Measurements from ENCODE around the gene ITGA7. TPM values are rescaled to one million over a fixed set of nuclear protein-coding genes. Genes with fewer than 3 reads are reported as not detected.

ITGA7 gene
- total RNA-seq, 4 donors from 2014 or later: 118 to 192 (median 146) TPM

DNA sequence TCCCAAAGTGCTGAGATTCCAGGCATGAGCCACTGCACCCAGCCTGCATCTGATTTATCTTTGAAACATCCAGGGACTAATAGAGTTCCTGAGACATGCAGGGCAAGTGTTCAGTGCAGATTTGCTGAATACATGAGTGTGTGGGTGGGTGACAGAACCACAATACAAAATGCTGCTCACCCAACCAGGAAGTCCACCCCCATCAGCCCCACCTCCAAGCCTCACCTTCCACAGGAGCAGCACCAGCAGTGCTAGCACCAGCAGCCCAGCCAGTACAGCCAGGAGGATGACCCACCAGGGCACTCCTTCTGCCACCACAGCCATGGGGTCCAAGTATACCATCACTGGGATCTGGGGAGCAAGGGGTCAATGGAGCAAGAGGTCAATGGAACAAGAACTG lies 20.0 kb downstream of the ITGA7 start:
- Histone ChIP-seq H3K27ac (no peak overlapping the region), H3K36me3 (peaks cover 0 to 62% (median 0%) of the 10 kb centered on the region in 3 donors), H3K9me3 (no peaks in the 10 kb centered on the region), H3K4me3 (no peak overlapping the region), H3K4me1 (no peaks in the 10 kb centered on the region), H3K27me3 (no peaks in the 10 kb centered on the region)
- DNase-seq (ENCODE audit: low spot score in 2 of 2): no peak
- TF ChIP-seq POLR2A (IDR thresholded peaks at IDR 0.05): no peak
- no peak for TF ChIP-seq EP300 (IDR thresholded peaks at IDR 0.05)
- TF ChIP-seq, protein P1, sequence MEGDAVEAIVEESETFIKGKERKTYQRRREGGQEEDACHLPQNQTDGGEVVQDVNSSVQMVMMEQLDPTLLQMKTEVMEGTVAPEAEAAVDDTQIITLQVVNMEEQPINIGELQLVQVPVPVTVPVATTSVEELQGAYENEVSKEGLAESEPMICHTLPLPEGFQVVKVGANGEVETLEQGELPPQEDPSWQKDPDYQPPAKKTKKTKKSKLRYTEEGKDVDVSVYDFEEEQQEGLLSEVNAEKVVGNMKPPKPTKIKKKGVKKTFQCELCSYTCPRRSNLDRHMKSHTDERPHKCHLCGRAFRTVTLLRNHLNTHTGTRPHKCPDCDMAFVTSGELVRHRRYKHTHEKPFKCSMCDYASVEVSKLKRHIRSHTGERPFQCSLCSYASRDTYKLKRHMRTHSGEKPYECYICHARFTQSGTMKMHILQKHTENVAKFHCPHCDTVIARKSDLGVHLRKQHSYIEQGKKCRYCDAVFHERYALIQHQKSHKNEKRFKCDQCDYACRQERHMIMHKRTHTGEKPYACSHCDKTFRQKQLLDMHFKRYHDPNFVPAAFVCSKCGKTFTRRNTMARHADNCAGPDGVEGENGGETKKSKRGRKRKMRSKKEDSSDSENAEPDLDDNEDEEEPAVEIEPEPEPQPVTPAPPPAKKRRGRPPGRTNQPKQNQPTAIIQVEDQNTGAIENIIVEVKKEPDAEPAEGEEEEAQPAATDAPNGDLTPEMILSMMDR (IDR thresholded peaks at IDR 0.05): no peak

DNA sequence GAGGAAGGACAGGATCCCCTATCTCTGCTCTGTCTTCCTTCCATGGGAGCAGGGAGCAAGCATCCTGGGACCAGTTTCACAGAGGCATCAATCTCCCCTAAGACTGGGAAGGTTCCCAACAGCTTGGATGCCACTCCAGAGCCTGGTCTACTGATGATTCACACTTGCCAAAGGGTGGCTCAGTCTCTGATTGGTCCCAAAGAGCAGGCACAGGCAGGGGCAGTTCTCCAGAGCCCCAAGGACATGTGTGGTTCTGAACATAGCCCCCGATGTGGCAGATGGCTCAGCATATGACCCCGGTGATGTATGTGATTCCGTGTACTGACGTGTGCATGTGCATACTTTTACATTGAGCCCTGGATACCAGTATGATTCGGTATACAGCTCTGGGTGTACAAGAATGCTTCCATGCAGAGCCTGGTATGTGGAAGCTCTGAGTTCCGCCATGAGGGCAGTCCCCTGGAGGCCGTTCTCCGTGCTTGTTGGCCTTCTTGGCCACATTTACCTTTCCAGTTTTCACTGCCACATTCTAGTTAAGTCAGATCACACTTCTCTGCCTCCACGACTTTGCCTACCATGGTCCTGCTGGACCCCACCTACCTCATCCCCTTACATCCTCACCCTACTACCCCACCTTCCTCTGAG lies 21.2 kb downstream of the ITGA7 start:
- TF ChIP-seq POLR2A (IDR thresholded peaks at IDR 0.05): no peak
- TF ChIP-seq, protein P1 (IDR thresholded peaks at IDR 0.05): no peak
- TF ChIP-seq EP300 (IDR thresholded peaks at IDR 0.05): no peak
- 84 to 89% methylated on average over 9 of the region's 9 CpGs for WGBS, 2 donors
- Histone ChIP-seq H3K27me3 (no peaks in the 10 kb centered on the region), H3K4me3 (no peak overlapping the region), H3K27ac (no peak overlapping the region), H3K9me3 (no peaks in the 10 kb centered on the region), H3K36me3 (peaks cover 0 to 49% (median 0%) of the 10 kb centered on the region in 3 donors), H3K4me1 (peaks cover 0 to 7% (median 5%) of the 10 kb centered on the region in 4 donors)
- DNase-seq (ENCODE audit: low spot score in 2 of 2): no peak

DNA sequence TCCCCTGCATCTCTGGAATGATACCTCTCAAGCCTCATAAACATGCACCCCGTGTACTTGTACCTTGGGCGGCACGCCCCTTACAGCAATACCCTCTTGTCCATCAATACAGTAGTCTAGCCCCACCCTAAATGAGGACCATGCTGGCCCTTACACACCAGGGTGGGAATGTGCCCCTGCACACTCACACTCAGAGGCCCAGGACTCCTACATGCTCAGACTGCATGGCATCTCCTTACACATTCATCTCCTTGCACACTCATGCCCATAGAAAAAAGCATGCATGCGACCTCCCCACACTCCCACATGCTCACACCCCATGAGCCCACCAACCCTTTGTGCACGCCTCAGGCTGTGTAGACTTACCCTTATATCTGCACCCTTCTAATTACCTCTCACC lies 22.0 kb downstream of the ITGA7 start:
- H3K4me1 ChIP-seq: peaks cover 0 to 15% (median 9%) of the 10 kb centered on the region in 4 donors
- no peak overlapping the region for H3K27ac ChIP-seq
- H3K36me3 ChIP-seq: peaks cover 0 to 43% (median 0%) of the 10 kb centered on the region in 3 donors
- no peak for DNase-seq (ENCODE audit: low spot score in 2 of 2)
- H3K9me3 ChIP-seq: no peaks in the 10 kb centered on the region
- no peak for TF ChIP-seq POLR2A (IDR thresholded peaks at IDR 0.05)
- TF ChIP-seq, protein P1 (IDR thresholded peaks at IDR 0.05): no peak
- WGBS, 2 donors: 87 to 91% methylated on average over 5 of the region's 5 CpGs
- H3K27me3 ChIP-seq: no peaks in the 10 kb centered on the region
- H3K4me3 ChIP-seq: no peak overlapping the region

DNA sequence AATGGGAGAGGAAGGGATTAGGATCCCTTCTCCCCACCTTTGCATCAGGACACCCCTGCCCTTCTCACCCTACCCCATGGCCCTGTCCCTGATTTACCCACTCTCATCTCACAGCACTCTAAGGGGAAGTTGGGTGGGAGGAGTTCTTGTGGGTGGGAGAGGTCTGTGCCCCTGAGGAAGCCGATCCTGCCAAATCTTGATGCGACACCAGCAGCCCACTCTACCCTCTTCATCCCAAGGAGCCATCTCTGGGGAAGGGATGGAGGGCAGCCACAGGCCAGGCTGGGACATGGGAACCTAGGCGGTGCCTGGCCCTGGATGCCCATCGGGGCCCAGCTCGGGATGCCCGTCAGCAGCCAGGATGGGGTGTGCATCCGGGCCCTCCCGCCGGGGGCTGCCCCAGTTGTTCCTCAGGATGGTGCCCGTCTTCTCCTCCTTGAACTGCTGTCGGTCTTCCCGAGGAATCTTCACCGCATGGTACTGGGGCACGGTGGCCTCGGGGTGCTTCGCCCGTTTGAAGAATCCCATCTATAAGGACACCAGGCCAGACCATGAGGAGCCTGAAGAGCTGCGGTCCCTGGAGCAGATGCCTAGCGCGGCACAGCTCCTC lies 22.8 kb downstream of the ITGA7 start:
- H3K9me3 ChIP-seq: no peaks in the 10 kb centered on the region
- no peaks in the 10 kb centered on the region for H3K27me3 ChIP-seq
- H3K27ac ChIP-seq: no peak overlapping the region
- WGBS, 2 donors: 77 to 93% methylated on average over 6 to 12 of the region's 20 CpGs
- peaks cover 0 to 43% (median 0%) of the 10 kb centered on the region in 3 donors for H3K36me3 ChIP-seq
- no peak for TF ChIP-seq EP300 (IDR thresholded peaks at IDR 0.05)
- TF ChIP-seq, protein P1 (IDR thresholded peaks at IDR 0.05): no peak
- peaks cover 0 to 17% (median 9%) of the 10 kb centered on the region in 4 donors for H3K4me1 ChIP-seq
- no peak overlapping the region for H3K4me3 ChIP-seq
- DNase-seq (ENCODE audit: low spot score in 2 of 2): no peak

DNA sequence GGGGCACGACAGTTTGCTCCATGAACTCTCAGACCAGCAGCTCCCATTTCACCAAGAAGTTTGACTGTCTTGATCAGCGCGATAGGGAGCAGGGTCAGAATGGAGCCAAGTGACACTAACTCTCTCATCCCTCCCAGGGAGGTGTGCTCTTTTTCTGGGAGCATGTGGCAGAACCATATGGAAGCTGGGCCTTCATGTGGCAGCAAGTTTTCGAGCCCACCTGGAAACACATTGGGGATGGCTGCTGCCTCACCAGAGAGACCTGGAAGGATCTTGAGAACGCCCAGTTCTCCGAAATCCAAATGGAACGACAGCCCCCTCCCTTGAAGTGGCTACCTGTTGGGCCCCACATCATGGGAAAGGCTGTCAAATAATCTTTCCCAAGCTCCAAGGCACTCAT lies 24.0 kb downstream of the ITGA7 start:
- 80 to 81% methylated on average over 7 of the region's 7 CpGs for WGBS, 2 donors
- Histone ChIP-seq H3K27ac (no peak overlapping the region), H3K4me1 (peaks cover 0 to 17% (median 9%) of the 10 kb centered on the region in 4 donors), H3K27me3 (no peaks in the 10 kb centered on the region), H3K4me3 (no peak overlapping the region), H3K9me3 (no peaks in the 10 kb centered on the region), H3K36me3 (peaks cover 0 to 39% (median 0%) of the 10 kb centered on the region in 3 donors)
- no peak for DNase-seq (ENCODE audit: low spot score in 2 of 2)
- TF ChIP-seq EP300 (IDR thresholded peaks at IDR 0.05) (no peak), POLR2A (IDR thresholded peaks at IDR 0.05) (no peak)
- TF ChIP-seq, protein P1 (IDR thresholded peaks at IDR 0.05): no peak

All from tibial nerve (tissue), 4 donors.